HEK293T (cell line): ENCODE measurements around the gene MYOF.

Experiments
- CTCF ChIA-PET: fragments of 350-600 bp; formaldehyde crosslinking; extraction: SDS; loops from one replicate; lab custom pipeline; 2021; ENCODE audit warnings: antibody characterized with exemption, inconsistent platforms; lab: Yijun Ruan, JAX
- POLR2A ChIA-PET: fragments of 350-600 bp; formaldehyde crosslinking; extraction: SDS; loops from one replicate; lab custom pipeline; 2020; ENCODE audit warnings: antibody characterized with exemption, inconsistent platforms; lab: Yijun Ruan, JAX
- DNase-seq: peaks from one replicate; pipeline ENCODE4 v3.0.0; 2012; ENCODE audit warnings: mixed read lengths; ENCODE audit errors: extremely low spot score
- ARNT ChIP-seq: fragments of 450-650 bp; IDR thresholded peaks from 2 replicates; pipeline ENCODE4 v1.6.1; 2017; ENCODE audit warnings: mild to moderate bottlenecking
- BHLHE40 ChIP-seq: fragments of 450-650 bp; IDR thresholded peaks from 2 replicates; pipeline ENCODE4 v1.6.1; 2016; ENCODE audit warnings: mild to moderate bottlenecking, moderate library complexity, borderline replicate concordance
- CTBP1 ChIP-seq: fragments of 450-650 bp; IDR thresholded peaks from 2 replicates; pipeline ENCODE4 v1.6.1; 2016; ENCODE audit warnings: borderline replicate concordance
- ELF4 ChIP-seq: fragments of 450-650 bp; IDR thresholded peaks from 2 replicates; pipeline ENCODE4 v1.6.1; 2017; ENCODE audit warnings: antibody characterized with exemption
- FOXA1 ChIP-seq: fragments of 450-650 bp; IDR thresholded peaks from 2 replicates; pipeline ENCODE4 v1.6.1; 2016; ENCODE audit warnings: mild to moderate bottlenecking
- FOXK2 ChIP-seq: fragments of 450-650 bp; IDR thresholded peaks from 2 replicates; pipeline ENCODE4 v1.6.1; 2016; ENCODE audit warnings: mild to moderate bottlenecking
- FOXM1 ChIP-seq: fragments of 450-650 bp; IDR thresholded peaks from 2 replicates; pipeline ENCODE4 v1.6.1; 2017; ENCODE audit warnings: mild to moderate bottlenecking, borderline replicate concordance
- HDGF ChIP-seq: fragments of 450-650 bp; IDR thresholded peaks from 2 replicates; pipeline ENCODE4 v1.6.1; 2017; ENCODE audit warnings: antibody characterized with exemption, borderline replicate concordance
- L3MBTL2 ChIP-seq: fragments of 450-650 bp; conservative IDR thresholded peaks from 2 replicates; pipeline ENCODE4 v1.6.1; 2016; ENCODE audit warnings: mild to moderate bottlenecking
- LEF1 ChIP-seq: fragments of 450-650 bp; IDR thresholded peaks from 2 replicates; pipeline ENCODE4 v1.6.1; 2017; ENCODE audit warnings: mild to moderate bottlenecking, borderline replicate concordance
- NFRKB ChIP-seq: fragments of 450-650 bp; IDR thresholded peaks from 2 replicates; pipeline ENCODE4 v1.6.1; 2016; ENCODE audit warnings: mild to moderate bottlenecking, moderate library complexity
- SP1 ChIP-seq: fragments of 450-650 bp; IDR thresholded peaks from 2 replicates; pipeline ENCODE4 v1.6.1; 2017
- SUZ12 ChIP-seq: fragments of 450-650 bp; IDR thresholded peaks from 2 replicates; pipeline ENCODE4 v1.6.1; 2016; ENCODE audit warnings: mild to moderate bottlenecking
- TARDBP ChIP-seq: fragments of 450-650 bp; IDR thresholded peaks from 2 replicates; pipeline ENCODE4 v1.6.1; 2016
- ZNF384 ChIP-seq: fragments of 450-650 bp; IDR thresholded peaks from 2 replicates; pipeline ENCODE4 v1.6.1; 2016
- TF ChIP-seq, protein P1 (sequence below): fragments of 450-650 bp; IDR thresholded peaks from 2 replicates; pipeline ENCODE4 v1.6.1; 2016

The MYOF gene

DNA sequence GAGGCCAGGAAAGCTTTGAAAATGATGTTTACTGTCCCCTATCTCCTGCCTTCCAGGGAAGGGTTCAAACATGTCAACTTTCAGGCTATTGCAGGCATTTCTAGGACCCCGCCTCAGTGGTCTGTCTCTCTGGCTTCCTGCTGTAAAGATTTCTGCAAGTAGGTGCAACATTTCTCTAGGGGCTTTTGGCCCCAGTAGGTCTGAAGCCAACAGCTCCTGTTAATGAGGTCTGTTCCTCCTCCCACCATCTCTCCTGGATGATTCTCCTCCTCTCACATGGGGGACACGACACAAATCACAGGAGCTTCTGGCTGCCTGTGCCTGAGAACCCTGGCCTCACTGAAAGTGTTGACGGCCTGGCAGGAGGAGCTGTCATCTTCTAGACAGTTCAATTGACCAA is 214.1 kb downstream of the MYOF start:
- no peak for DNase-seq
- ChIA-PET POLR2A (no interaction called here), CTCF (no interaction called here)
- TF ChIP-seq CTBP1 (no peak), FOXA1 (no peak)

DNA sequence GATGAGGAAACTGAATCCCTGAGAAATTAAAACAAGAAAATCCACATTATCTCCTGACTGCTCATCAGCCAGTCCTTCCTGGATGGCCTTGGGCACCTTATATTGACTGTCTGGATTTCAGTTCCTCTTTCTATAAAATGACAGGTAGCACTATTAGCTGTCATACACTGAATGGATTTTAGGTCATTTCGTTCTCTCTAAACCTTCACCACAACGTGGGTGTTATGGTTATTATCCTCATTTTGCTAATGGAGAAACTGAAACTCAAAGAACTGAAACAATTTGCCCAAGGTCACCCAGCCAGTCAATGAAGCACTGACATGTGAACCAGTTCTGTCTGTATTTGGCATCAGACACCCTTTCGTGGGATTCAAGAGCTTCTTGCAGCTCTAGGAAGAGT is 214.6 kb downstream of the MYOF start:
- no peak for DNase-seq
- ChIA-PET CTCF (no interaction called here), POLR2A (no interaction called here)
- TF ChIP-seq L3MBTL2, result no peak

DNA sequence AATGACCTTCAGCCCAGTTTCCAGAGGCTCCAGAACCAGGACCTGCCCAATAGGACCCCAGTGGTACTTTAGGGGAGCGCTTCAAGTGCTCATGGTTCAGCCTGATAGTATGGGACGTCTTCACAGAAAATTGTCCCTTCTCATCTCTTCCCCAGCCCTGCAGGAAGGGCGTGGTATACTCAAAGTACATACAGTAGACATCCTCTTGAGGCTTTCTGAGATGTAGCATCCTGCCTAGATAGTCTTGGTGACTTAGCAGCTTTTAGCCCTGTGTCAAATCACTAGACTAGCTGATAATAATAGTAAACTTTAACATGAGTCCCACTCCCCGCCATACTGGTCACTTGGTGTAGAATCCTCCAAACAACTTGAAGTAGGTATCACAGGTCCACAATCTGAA is 215.3 kb downstream of the MYOF start:
- TF ChIP-seq FOXK2 (no peak), CTBP1 (no peak), SUZ12 (no peak), TARDBP (no peak), BHLHE40 (no peak)
- no peak for DNase-seq
- ChIA-PET POLR2A (no interaction called here), CTCF (no interaction called here)

DNA sequence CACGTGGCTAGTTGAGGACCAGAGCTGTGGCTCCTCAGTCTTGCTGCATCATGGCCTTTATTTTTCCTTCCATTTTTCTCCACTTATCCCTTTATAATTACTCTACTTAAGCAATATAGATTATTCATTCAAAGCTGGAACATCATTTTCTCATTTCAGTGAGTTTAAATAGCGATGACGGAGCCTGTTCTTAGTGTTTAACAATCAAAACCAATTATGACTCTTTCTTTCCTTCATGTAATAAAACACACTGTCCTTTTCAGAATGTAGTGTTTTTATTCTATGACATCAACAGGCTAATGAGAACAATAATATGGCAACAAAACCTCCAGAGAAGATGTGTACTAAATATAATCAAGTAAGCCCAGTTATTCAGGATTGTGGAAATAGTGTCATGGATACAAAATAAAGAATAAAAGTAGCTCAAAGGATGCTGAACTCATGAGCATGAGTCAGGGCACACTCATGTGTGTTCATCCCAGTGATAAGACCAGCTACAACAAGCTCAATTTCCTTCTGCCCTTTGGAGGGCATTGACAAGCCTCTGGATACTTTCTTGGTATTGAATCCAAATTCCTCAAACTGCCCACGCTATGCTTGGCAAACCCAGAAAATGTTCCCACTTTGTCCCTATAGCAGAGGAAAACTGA is 220.0 kb downstream of the MYOF start:
- TF ChIP-seq SUZ12 (no peak), TARDBP (no peak), BHLHE40 (no peak), CTBP1 (no peak), SP1 (no peak), FOXK2 (no peak), ELF4 (no peak), NFRKB (no peak), LEF1 (no peak), FOXA1 (no peak), ZNF384 (no peak), FOXM1 (no peak), ARNT (no peak), HDGF (no peak), L3MBTL2 (no peak)
- TF ChIP-seq, protein P1, sequence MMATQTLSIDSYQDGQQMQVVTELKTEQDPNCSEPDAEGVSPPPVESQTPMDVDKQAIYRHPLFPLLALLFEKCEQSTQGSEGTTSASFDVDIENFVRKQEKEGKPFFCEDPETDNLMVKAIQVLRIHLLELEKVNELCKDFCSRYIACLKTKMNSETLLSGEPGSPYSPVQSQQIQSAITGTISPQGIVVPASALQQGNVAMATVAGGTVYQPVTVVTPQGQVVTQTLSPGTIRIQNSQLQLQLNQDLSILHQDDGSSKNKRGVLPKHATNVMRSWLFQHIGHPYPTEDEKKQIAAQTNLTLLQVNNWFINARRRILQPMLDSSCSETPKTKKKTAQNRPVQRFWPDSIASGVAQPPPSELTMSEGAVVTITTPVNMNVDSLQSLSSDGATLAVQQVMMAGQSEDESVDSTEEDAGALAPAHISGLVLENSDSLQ, result no peak
- ChIA-PET CTCF (no interaction called here), POLR2A (no interaction called here)
- DNase-seq, result no peak

DNA sequence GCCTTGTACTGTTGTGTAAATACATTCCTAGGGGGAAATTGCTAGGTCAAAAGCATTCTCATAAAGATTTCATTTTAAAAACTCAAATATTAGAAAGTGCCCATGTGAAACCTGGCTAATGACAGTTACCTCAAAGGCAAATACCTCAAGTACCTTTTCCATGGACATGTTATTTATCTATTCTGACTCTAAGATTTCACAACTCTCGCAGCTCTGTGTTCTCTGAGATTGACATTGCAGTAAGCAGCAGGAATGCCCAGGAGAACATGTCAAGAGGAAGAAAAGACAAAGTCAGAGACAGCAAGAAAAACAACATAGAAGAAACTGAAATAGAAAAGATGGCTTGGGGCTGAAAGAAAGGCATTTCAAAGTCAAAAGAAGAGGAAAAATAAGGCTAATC is 221.0 kb downstream of the MYOF start:
- TF ChIP-seq NFRKB (no peak), TARDBP (no peak), BHLHE40 (no peak), ZNF384 (no peak), FOXA1 (no peak), ELF4 (no peak), L3MBTL2 (no peak), FOXM1 (no peak), HDGF (no peak), ARNT (no peak), FOXK2 (no peak), SP1 (no peak), SUZ12 (no peak), CTBP1 (no peak), LEF1 (no peak)
- no peak for DNase-seq
- CTCF ChIA-PET, result interaction anchor here (0.7 kb wide), 1 partner anchor 635 kb away, joined by 3 read pairs; no protein-coding TSS in a partner anchor
- POLR2A ChIA-PET, result no interaction called here

DNA sequence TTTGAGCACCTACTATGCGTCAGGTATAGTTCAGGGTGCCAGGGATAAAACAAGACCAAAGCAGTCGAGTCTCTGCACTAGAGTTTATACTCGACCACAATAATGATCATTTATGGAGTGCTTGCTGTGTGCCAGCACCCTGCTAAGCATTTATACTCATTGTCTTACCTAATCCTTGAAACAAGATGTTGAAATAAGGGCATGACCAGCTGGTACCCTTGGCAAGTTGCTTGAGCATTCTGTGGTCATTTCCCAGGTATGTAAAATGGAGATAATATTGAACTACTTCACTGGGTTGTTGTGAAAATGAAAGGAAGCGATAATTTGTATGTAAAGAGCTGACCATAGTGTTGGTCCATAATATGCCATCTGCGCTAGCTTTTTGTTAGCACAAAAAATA is 223.0 kb downstream of the MYOF start:
- no peak for DNase-seq
- TF ChIP-seq FOXM1 (no peak), CTBP1 (no peak)
- ChIA-PET CTCF (no interaction called here), POLR2A (no interaction called here)
